ENCODE measurements around the gene FASTKD3.

GRCh38 chr5:7868427-7868772 lies 431 bp downstream of the FASTKD3 start:
- TF ChIP-seq CTCF (conservative IDR thresholded peaks at IDR 0.05) = no peak
- TF ChIP-seq ZFX (IDR thresholded peaks at IDR 0.05) = no peak
